ENCODE results near the gene TSPAN31. TPM values are rescaled to one million over a fixed set of nuclear protein-coding genes. Genes with fewer than 3 reads are reported as not detected.

The TSPAN31 gene
- total RNA-seq, 2 experiments from 2014 or later, result 8.6 to 10.6 TPM

GRCh38 chr12:57793920-57794319, 49.1 kb downstream of the TSPAN31 start:
- POLR2A ChIA-PET, result no interaction called here
- CTCF ChIA-PET, result interaction anchor here (1.0 to 1.3 kb wide), 2 partner anchors 11 to 38 kb away, joined by 3 to 5 read pairs; partner anchors contain the start of gene TSFM

GRCh38 chr12:57795354-57795753, 50.5 kb downstream of the TSPAN31 start:
- ChIA-PET POLR2A (no interaction called here), CTCF (no interaction called here)

GRCh38 chr12:57796996-57797395, 52.2 kb downstream of the TSPAN31 start:
- POLR2A ChIA-PET, result no interaction called here

GRCh38 chr12:57797933-57798332, 53.1 kb downstream of the TSPAN31 start:
- ChIA-PET CTCF (no interaction called here), POLR2A (no interaction called here)

More at GRCh38 chr12:57796996-57797395, 52.2 kb downstream of the TSPAN31 start:
- CTCF ChIA-PET, result no interaction called here

Other genes starting within 250 kb of the TSPAN31 start
- gene DDIT3, start 224.5 kb upstream of the TSPAN31 start, total RNA-seq, result 1 to 10 TPM; 9.6 to 9.8 TPM
- gene MBD6, start 222.2 kb upstream of the TSPAN31 start, total RNA-seq, result 10 to 100 TPM; 53.3 to 53.4 TPM
- 10 to 100 TPM; 84.3 to 88.2 TPM for gene DCTN2, start 197.8 kb upstream of the TSPAN31 start, total RNA-seq
- gene KIF5A, start 195.0 kb upstream of the TSPAN31 start, total RNA-seq, result 1 to 10 TPM; 1.7 to 2.0 TPM
- gene PIP4K2C, start 153.8 kb upstream of the TSPAN31 start, total RNA-seq, result 10 to 100 TPM; 22.3 to 24.4 TPM
- gene DTX3, start 140.2 kb upstream of the TSPAN31 start, total RNA-seq, result 10 to 100 TPM; 13.3 to 14.5 TPM
- 1 to 10 TPM; 1.6 to 2.3 TPM for gene ARHGEF25, start 133.6 kb upstream of the TSPAN31 start, total RNA-seq
- gene B4GALNT1, start 111.8 kb upstream of the TSPAN31 start, total RNA-seq, result 1 to 10 TPM; 3.2 TPM
- 10 to 100 TPM; 77.3 to 83.5 TPM for gene OS9, start 50.9 kb upstream of the TSPAN31 start, total RNA-seq
- gene AGAP2, start 6.3 kb upstream of the TSPAN31 start, total RNA-seq, result 10 to 100 TPM; 29.3 to 29.7 TPM
- gene CDK4, start 7.3 kb downstream of the TSPAN31 start, total RNA-seq, result 100 to 1,000 TPM; 297 to 307 TPM
- 10 to 100 TPM; 27.0 to 27.6 TPM for gene MARCHF9, start 10.1 kb downstream of the TSPAN31 start, total RNA-seq
- gene CYP27B1, start 22.0 kb downstream of the TSPAN31 start, total RNA-seq, result 10 to 100 TPM; 10.8 to 11.4 TPM
- 10 to 100 TPM; 69.1 to 74.5 TPM for gene METTL1, start 27.1 kb downstream of the TSPAN31 start, total RNA-seq
- 1 to 10 TPM; 4.2 to 5.0 TPM for gene EEF1AKMT3, start 27.6 kb downstream of the TSPAN31 start, total RNA-seq
- gene TSFM, start 37.7 kb downstream of the TSPAN31 start, total RNA-seq, result 10 to 100 TPM; 66.0 to 69.8 TPM
- under 1 TPM; 0.53 to 0.69 TPM for gene AVIL, start 73.7 kb downstream of the TSPAN31 start, total RNA-seq
- 10 to 100 TPM; 66.1 to 68.7 TPM for gene CTDSP2, start 101.7 kb downstream of the TSPAN31 start, total RNA-seq
- gene ATP23, start 196.5 kb downstream of the TSPAN31 start, total RNA-seq, result 10 to 100 TPM in 1 of 2 experiments, 1 to 10 TPM in 1; 9.7 to 10.9 TPM